Calu3 (cell line): Measurements from ENCODE around the gene FHAD1. TPM values are rescaled to one million over a fixed set of nuclear protein-coding genes. Genes with fewer than 3 reads are reported as not detected.

ENCODE experiments used
- Bru-seq: library from RNA; stranded (reverse); fragments of 400-500 nt; gene quantifications from one replicate; lab custom pipeline; 2021; lab: Mats Ljungman, UMichigan
- BruChase-seq, 2 experiments: library from RNA; stranded (reverse); fragments of 400-500 nt; gene quantifications; one replicate each; lab custom pipeline; 2021; lab: Mats Ljungman, UMichigan
- BruUV-seq: library from RNA; stranded (reverse); fragments of 400-500 nt; replicated peaks from 2 replicates; lab custom pipeline; 2021; lab: Mats Ljungman, UMichigan
- CTCF ChIA-PET: fragments of 300-600 bp; sonication (Branson Sonifier 250); formaldehyde crosslinking; loops from one replicate; lab custom pipeline; 2022; ENCODE audit warnings: antibody characterized with exemption; lab: Charles Lee
- DNase-seq: peaks from one replicate; pipeline ENCODE4 v3.0.0; 2022
- H3K27ac Mint-ChIP-seq: one replicate; pipeline ENCODE4 v1.8.0; 2022; ENCODE audit warnings: mixed read lengths; ENCODE audit not compliant: unreplicated experiment
- H3K27me3 Mint-ChIP-seq: one replicate; pipeline ENCODE4 v1.8.0; 2022; ENCODE audit warnings: mixed read lengths; ENCODE audit not compliant: unreplicated experiment
- H3K36me3 Mint-ChIP-seq: one replicate; pipeline ENCODE4 v1.8.0; 2022; ENCODE audit warnings: mild to moderate bottlenecking, moderate library complexity, mixed read lengths; ENCODE audit not compliant: insufficient read depth, unreplicated experiment
- H3K4me1 Mint-ChIP-seq: one replicate; pipeline ENCODE4 v1.8.0; 2022; ENCODE audit warnings: mild to moderate bottlenecking, low read depth, mixed read lengths; ENCODE audit not compliant: unreplicated experiment
- H3K4me3 Mint-ChIP-seq: one replicate; pipeline ENCODE4 v1.8.0; 2022; ENCODE audit warnings: mild to moderate bottlenecking, low read depth, moderate library complexity, mixed read lengths; ENCODE audit not compliant: unreplicated experiment
- H3K9me3 Mint-ChIP-seq: one replicate; pipeline ENCODE4 v1.8.0; 2022; ENCODE audit warnings: low read depth, mixed read lengths; ENCODE audit not compliant: unreplicated experiment
- intact Hi-C: fragments of 100-400 bp; cut with micrococcal nuclease; formaldehyde crosslinking; loops from one replicate; pipeline ENCODE4 v1.10.0; 2022; ENCODE audit not compliant: unreplicated experiment
- long read RNA-seq: library from polyadenylated mRNA; stranded (forward); transcript quantifications from one replicate; pipeline ENCODE4 v2.0.0, GENCODE V29; 2022
- total RNA-seq: library from RNA; stranded (reverse); gene quantifications from 2 replicates; pipeline ENCODE4 v1.2.3, GENCODE V29; 2022
- TF ChIP-seq, protein P1 (sequence below): fragments of 200-600 bp; IDR thresholded peaks from one replicate; pipeline ENCODE4 v1.8.0; 2022; ENCODE audit warnings: antibody characterized with exemption; ENCODE audit not compliant: unreplicated experiment

Gene FHAD1
- 0.98 and 2.7 TPM in 2 replicates for total RNA-seq
- percentile 25 among the genes with signal in this experiment for Bru-seq, nascent RNA
- percentile 22 among the genes with signal in this experiment for BruChase-seq, experiment 1, labeled RNA remaining after a 6-hour chase
- percentile 22 among the genes with signal in this experiment for BruChase-seq, experiment 2, labeled RNA remaining after a 2-hour chase
- long read RNA-seq: 0 reads

GRCh38 chr1:15246960-15247614, at the start of gene FHAD1:
FHAD1 (plus strand) TSS chr1:15247223; CDS start chr1:15251785, 4,562 bp downstream.
- Mint-ChIP-seq H3K4me3 (peak within 1 kb of the TSS; percentile 78), H3K4me1 (peaks cover 15% of the 10 kb centered on the region), H3K27ac (peak within 1 kb of the TSS; percentile 78), H3K27me3 (no peaks in the 10 kb centered on the region), H3K36me3 (peaks cover 10% of the 10 kb centered on the region), H3K9me3 (no peaks in the 10 kb centered on the region)
- CTCF ChIA-PET: interaction anchor here (0.6 to 0.7 kb wide), 2 partner anchors 13 to 47 kb away, joined by 3 read pairs; no protein-coding TSS in a partner anchor
- no TSS peak for BruUV-seq
- peak; percentile 76 for DNase-seq
- intact Hi-C loops: no loop called here
- TF ChIP-seq, protein P1, sequence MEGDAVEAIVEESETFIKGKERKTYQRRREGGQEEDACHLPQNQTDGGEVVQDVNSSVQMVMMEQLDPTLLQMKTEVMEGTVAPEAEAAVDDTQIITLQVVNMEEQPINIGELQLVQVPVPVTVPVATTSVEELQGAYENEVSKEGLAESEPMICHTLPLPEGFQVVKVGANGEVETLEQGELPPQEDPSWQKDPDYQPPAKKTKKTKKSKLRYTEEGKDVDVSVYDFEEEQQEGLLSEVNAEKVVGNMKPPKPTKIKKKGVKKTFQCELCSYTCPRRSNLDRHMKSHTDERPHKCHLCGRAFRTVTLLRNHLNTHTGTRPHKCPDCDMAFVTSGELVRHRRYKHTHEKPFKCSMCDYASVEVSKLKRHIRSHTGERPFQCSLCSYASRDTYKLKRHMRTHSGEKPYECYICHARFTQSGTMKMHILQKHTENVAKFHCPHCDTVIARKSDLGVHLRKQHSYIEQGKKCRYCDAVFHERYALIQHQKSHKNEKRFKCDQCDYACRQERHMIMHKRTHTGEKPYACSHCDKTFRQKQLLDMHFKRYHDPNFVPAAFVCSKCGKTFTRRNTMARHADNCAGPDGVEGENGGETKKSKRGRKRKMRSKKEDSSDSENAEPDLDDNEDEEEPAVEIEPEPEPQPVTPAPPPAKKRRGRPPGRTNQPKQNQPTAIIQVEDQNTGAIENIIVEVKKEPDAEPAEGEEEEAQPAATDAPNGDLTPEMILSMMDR: no peak

GRCh38 chr1:15197591-15198447, 49.2 kb upstream of the FHAD1 start:
- peaks cover 72% of the 10 kb centered on the region for H3K4me1 Mint-ChIP-seq
- H3K27ac Mint-ChIP-seq: peak overlapping the region; percentile 82
- H3K4me3 Mint-ChIP-seq: peak overlapping the region; percentile 40
- CTCF ChIA-PET: interaction anchor here (1.7 kb wide), 1 partner anchor 19 kb away, joined by 5 read pairs; no protein-coding TSS in a partner anchor
- intact Hi-C loops: no loop called here
- BruUV-seq: no TSS peak
- DNase-seq: no peak
- TF ChIP-seq, protein P1: no peak
- H3K36me3 Mint-ChIP-seq: peaks cover 52% of the 10 kb centered on the region
- no peaks in the 10 kb centered on the region for H3K9me3 Mint-ChIP-seq
- H3K27me3 Mint-ChIP-seq: no peaks in the 10 kb centered on the region

DNA sequence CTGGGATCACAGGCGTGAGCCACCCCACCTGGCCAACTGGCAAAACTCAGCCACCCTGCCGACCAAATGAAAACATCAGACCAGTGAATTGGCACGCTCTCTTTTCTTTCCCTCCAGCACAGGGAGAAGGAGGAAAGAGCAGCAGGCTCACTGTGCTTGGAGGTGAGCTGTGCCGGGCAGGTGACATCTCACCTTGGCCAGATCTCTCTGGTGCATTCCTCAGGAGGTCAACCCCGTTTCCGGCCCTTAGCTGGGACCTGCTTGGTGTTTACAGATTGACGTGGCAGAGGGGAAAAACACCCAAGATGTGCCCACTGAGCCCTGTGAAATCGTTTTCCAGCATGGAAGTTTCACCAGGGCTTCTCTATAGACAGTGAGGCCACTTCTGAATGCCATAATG, 48.3 kb upstream of the FHAD1 start:
- peaks cover 79% of the 10 kb centered on the region for H3K4me1 Mint-ChIP-seq
- peak overlapping the region; percentile 82 for H3K27ac Mint-ChIP-seq
- CTCF ChIA-PET: interaction anchor here (1.7 kb wide), 1 partner anchor 20 kb away, joined by 5 read pairs; no protein-coding TSS in a partner anchor
- no peak for DNase-seq
- H3K36me3 Mint-ChIP-seq: peaks cover 55% of the 10 kb centered on the region
- intact Hi-C loops: no loop called here
- TF ChIP-seq, protein P1: no peak
- H3K9me3 Mint-ChIP-seq: no peaks in the 10 kb centered on the region
- BruUV-seq: no TSS peak
- no peaks in the 10 kb centered on the region for H3K27me3 Mint-ChIP-seq
- peak overlapping the region; percentile 40 for H3K4me3 Mint-ChIP-seq

DNA sequence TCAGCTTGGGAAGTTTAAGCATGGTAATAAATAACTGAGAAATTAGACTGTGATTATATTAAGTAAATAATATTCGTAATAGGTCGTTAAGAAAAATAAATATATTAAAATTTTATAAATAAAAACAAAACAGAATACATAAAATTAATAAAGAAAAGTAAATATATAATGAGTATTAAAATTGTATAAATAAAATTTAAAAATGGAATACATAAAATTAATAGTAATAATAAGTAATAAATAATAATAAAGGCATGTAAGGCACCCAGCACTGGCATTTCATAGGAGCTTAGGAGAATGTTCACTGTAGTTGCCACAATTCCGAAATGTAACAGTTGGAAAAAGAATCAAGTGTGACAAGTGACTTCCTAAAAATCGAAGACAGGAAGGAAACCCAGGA, 45.8 kb upstream of the FHAD1 start:
- CTCF ChIA-PET: interaction anchor here (1.3 to 2.5 kb wide), 3 partner anchors 12 to 49 kb away, joined by 5 to 19 read pairs (median 14); partner anchors contain the start of gene TMEM51
- DNase-seq: no peak

More for the DNA sequence above, 45.8 kb upstream of the FHAD1 start:
- Mint-ChIP-seq H3K36me3 (peaks cover 59% of the 10 kb centered on the region), H3K9me3 (no peaks in the 10 kb centered on the region), H3K4me3 (peak overlapping the region; percentile 58), H3K27ac (peak overlapping the region; percentile 92), H3K4me1 (peaks cover 76% of the 10 kb centered on the region), H3K27me3 (no peaks in the 10 kb centered on the region)
- intact Hi-C loops: loop anchor here (2.0 kb wide), 2 partner anchors 22 to 48 kb away; partner anchors contain the start of gene TMEM51
- BruUV-seq: TSS peak; percentile 44
- TF ChIP-seq, protein P1: no peak
